Measurements from ENCODE around the gene SHISA5. TPM values are rescaled to one million over a fixed set of nuclear protein-coding genes. Genes with fewer than 3 reads are reported as not detected.

SHISA5 gene
- total RNA-seq, 1 experiment from 2014 or later, result 174 TPM

- Histone ChIP-seq H3K4ac (ENCODE audit: low read depth, low read length) (no peak overlapping the region), H3K18ac (ENCODE audit: insufficient read length, low read depth, low read length) (no peak overlapping the region), H3K56ac (ENCODE audit: insufficient read length, low read depth, low read length) (no peak overlapping the region), H3K23ac (ENCODE audit: insufficient read length, low read depth, low read length) (no peak overlapping the region), H2BK15ac (ENCODE audit: low read depth, low read length) (no peak overlapping the region), H3T11ph (ENCODE audit: low read length) (no peak overlapping the region), H3K4me2 (ENCODE audit: insufficient read depth, insufficient read length, low read length) (no peak overlapping the region), H4K8ac (replicated peaks; ENCODE audit: insufficient read length, low read depth, low read length) (no peak overlapping the region), H2BK20ac (ENCODE audit: low read depth, low read length, poor library complexity, severe bottlenecking) (no peak overlapping the region), H3K27me3 (ENCODE audit: insufficient read depth, low read length) (no peaks in the 10 kb centered on the region), H3K9me3 (ENCODE audit: control insufficient read depth, low read depth, low read length) (no peaks in the 10 kb centered on the region), H2BK5ac (ENCODE audit: insufficient read length, low read length) (no peak overlapping the region), H3K27ac (ENCODE audit: insufficient read length, low read depth, low read length) (no peak overlapping the region), H3K14ac (ENCODE audit: insufficient read depth, low read length) (no peak overlapping the region), H3K4me1 (ENCODE audit: insufficient read depth, low read length) (no peaks in the 10 kb centered on the region), H4K20me1 (ENCODE audit: control insufficient read depth, insufficient read depth, insufficient read length) (no peaks in the 10 kb centered on the region), H2AK5ac (ENCODE audit: insufficient read length, low read length) (no peak overlapping the region), H3K79me2 (ENCODE audit: insufficient read depth, low read length) (no peaks in the 10 kb centered on the region), H3K79me1 (ENCODE audit: insufficient read depth, low read depth, low read length, poor library complexity, severe bottlenecking) (no peaks in the 10 kb centered on the region), H3K9ac (ENCODE audit: extremely low read depth, insufficient read length, low read length) (no peak overlapping the region), H2BK12ac (ENCODE audit: insufficient read length, low read depth, low read length) (no peak overlapping the region), H2BK120ac (ENCODE audit: low read depth, low read length, poor library complexity, severe bottlenecking) (no peak overlapping the region), H2AFZ (ENCODE audit: low read length) (no peak overlapping the region), H4K5ac (ENCODE audit: insufficient read length, low read depth, low read length) (no peak overlapping the region), H4K91ac (ENCODE audit: insufficient read length, low read depth, low read length) (no peak overlapping the region), H3K23me2 (ENCODE audit: insufficient read length, low read depth, low read length, poor library complexity, severe bottlenecking) (no peaks in the 10 kb centered on the region)
- Mint-ChIP-seq H3K36me3 (ENCODE audit: insufficient read depth in 1 of 3, low read depth in 3 of 3) (peaks cover 12 to 79% (median 72%) of the 10 kb centered on the region in 3 experiments; a peak in 6 of 7 replicates), H3K4me3 (no peak overlapping the region), H3K9me3 (no peaks in the 10 kb centered on the region), H3K4me1 (no peaks in the 10 kb centered on the region), H3K27me3 (ENCODE audit: low read depth) (no peaks in the 10 kb centered on the region), H3K27ac (no peak overlapping the region)
- WGBS (ENCODE audit: extremely low coverage, insufficient read length, low lambda C conversion rate), result no CpG with 5 or more reads among the region's 2 CpGs
- DNase-seq, result no peak
- TF ChIP-seq CTCF (conservative IDR thresholded peaks at IDR 0.05), result no peak
Observed at GRCh38 chr3:48532977-48533337, 29.0 kb upstream of the SHISA5 start.

All from H9 (cell line).